ENCODE results near the gene RMDN3.

The RMDN3 gene

DNA sequence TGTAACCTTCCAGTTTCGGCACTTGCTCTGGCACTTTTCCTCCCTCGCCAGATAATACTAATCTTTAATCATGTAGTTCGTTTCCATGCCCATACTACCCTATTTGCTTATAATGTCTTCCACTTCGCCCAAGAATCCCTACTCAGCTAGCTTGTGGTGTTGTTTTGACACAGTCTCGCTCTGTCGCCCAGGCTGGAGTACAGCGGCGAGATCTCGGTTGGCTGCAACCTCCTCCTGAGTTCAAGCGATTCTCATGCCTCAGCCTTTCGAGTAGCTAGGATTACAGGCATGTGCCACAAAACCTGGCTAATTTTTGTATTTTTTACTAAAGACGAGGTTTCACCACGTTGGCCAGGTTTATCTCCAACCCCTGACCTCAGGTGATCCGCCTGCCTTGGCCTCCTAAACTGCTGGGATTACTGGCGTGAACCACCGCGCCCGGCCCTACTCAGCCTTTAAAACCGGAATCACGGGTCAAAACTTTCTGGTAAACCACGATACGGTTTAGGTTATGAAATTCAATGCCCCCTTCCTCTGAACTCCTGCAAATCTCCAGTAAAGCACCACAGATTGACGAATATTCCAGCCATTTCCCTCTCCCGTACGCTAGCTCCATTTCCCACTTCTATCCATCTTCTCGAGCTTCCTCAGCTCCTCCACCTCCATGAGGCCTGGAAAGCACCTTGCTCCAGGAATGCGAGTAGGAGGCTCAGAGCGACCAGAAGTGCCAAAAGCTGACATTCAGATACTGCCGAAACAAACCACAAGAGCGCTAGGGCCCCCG is 61.0 kb downstream of the RMDN3 start:
- DNase-seq (ENCODE audit: low spot score), result no peak

DNA sequence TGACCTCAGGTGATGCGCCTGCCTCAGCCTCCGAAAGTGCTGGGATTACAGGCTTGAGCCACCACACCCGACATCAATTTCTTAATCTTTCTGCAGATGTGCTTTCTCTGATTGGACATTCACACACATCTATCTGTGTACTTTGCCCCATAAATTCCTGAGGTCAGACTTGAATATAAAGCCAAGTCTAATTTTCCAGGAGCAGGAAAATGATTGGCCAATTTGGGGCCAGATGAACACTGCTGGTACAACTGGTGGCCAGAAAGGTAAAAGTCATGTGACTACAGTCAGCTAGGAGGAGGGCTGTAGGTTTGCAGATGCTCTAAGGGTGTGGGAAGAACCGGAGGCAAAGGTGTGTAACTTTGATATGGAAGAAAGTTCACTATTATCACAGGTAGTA is 63.3 kb downstream of the RMDN3 start:
- DNase-seq (ENCODE audit: low spot score), result no peak

GRCh38 chr15:40688932-40689799 is 65.9 kb downstream of the RMDN3 start:
- no peak for DNase-seq (ENCODE audit: low spot score)
